ENCODE measurements around the gene WNT8B. TPM values are rescaled to one million over a fixed set of nuclear protein-coding genes. Genes with fewer than 3 reads are reported as not detected.
A peak's percentile ranks its signal among the peaks of the same experiment; 100 is the strongest.

Gene WNT8B
- total RNA-seq, 1 experiment from 2014 or later, result not detected

- peaks cover 27% of the 10 kb centered on the region for H3K36me3 ChIP-seq
- DNase-seq, result no peak
- no peaks in the 10 kb centered on the region for H3K9me3 ChIP-seq
- no peaks in the 10 kb centered on the region for H3K27me3 ChIP-seq
- peak overlapping the region; percentile 84 for H3K4me3 ChIP-seq
Observed at GRCh38 chr10:100528123-100528886, 65.5 kb downstream of the WNT8B start.

GRCh38 chr10:100528921-100529474 is 66.2 kb downstream of the WNT8B start:
- DNase-seq, result no peak
- peaks cover 25% of the 10 kb centered on the region for H3K36me3 ChIP-seq
- H3K27me3 ChIP-seq, result no peaks in the 10 kb centered on the region
- no peaks in the 10 kb centered on the region for H3K9me3 ChIP-seq
- H3K4me3 ChIP-seq, result peak overlapping the region; percentile 84

DNA sequence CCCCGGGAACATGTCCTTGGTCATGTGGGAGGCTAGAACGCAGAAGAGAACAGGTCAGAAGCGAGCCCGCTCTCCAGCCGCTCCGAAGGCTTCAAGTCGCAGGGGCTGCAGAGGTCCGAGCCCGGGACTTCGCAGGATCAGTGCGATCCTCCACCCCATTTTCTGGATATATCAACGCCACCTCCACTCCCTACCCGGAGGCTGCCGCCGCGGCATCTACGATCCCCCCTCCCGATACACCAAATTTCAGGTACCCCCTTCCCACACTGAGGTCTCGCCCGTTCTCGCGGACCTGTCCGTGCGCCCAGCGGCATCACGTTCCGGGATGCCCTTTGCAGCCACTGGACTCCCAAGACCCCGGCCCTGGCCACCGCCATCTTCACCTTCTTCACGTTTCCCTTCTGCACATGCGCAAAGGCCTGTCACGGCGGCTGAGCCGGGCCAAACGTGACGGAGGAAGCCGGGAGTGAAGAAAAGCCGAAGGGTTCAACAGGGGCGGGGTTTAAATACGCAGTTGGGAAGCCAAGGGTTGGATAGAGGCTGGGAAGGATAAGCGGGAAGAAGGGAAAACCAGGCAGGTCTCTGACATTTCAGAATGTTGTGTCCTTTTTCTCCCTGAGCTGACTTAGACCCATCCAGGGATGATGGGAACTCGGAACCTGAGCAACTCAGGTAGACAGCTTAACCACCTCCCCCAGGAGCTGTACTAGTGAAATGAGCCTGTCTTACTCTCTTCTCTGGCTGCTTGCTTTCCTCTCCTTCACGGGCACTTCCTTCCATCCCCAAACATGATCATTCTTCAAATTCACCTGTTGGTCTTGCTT is 66.9 kb downstream of the WNT8B start, which contains the start of gene NDUFB8:
NDUFB8 (minus strand) TSS at position 397 of the 824 bp plus-strand sequence; CDS start at position 377, 20 bp downstream.
- Histone ChIP-seq H3K36me3 (peaks cover 22% of the 10 kb centered on the region), H3K9me3 (no peaks in the 10 kb centered on the region), H3K27me3 (no peaks in the 10 kb centered on the region), H3K4me3 (peak within 1 kb of the TSS; percentile 84)
- peak; percentile 79 for DNase-seq

DNA sequence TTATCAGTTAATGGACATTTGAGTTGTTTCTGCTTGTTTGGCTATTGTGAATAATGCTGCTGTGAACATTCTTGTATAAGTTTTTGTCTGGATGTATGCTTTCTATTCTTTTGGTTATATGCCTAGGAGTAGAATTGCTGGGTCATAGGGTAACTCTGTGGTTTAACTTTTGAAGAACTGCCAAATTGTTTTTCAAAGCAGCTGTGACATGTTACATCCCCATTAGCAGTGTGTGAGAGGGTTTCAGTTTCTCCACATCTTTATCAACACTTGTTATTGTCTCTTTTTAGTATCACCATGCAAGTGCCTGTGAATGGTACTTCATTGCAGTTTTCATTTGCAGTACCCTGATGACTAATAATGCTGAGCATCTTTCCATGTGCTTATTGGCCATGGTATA is 69.0 kb downstream of the WNT8B start:
- no peak overlapping the region for H3K4me3 ChIP-seq
- peaks cover 9% of the 10 kb centered on the region; the same call in 1 of the 2 replicates for H3K36me3 ChIP-seq
- H3K27me3 ChIP-seq, result no peaks in the 10 kb centered on the region
- no peak for DNase-seq
- no peaks in the 10 kb centered on the region for H3K9me3 ChIP-seq

Other genes with a start within 250 kb of the WNT8B start
- gene CHUK, start 233.4 kb upstream of the WNT8B start, total RNA-seq (2014; rRNA removed; shearing (Covaris generic); ENCODE audit: low replicate concordance), result 10.1 and 21.9 TPM in 2 replicates
- gene CWF19L1, start 195.4 kb upstream of the WNT8B start, total RNA-seq (2014; rRNA removed; shearing (Covaris generic); ENCODE audit: low replicate concordance), result 28.8 and 33.5 TPM in 2 replicates
- 43.0 and 74.3 TPM in 2 replicates for gene BLOC1S2, start 176.3 kb upstream of the WNT8B start, total RNA-seq (2014; rRNA removed; shearing (Covaris generic); ENCODE audit: low replicate concordance)
- not detected in 2 replicates for gene PKD2L1, start 132.8 kb upstream of the WNT8B start, total RNA-seq (2014; rRNA removed; shearing (Covaris generic); ENCODE audit: low replicate concordance)
- gene SCD, start 115.8 kb upstream of the WNT8B start, total RNA-seq (2014; rRNA removed; shearing (Covaris generic); ENCODE audit: low replicate concordance), result 48.8 and 56.3 TPM in 2 replicates
- 0.72 and 1.2 TPM in 2 replicates for gene SEC31B, start 56.9 kb downstream of the WNT8B start, total RNA-seq (2014; rRNA removed; shearing (Covaris generic); ENCODE audit: low replicate concordance)
- gene NDUFB8, start 66.9 kb downstream of the WNT8B start, total RNA-seq (2014; rRNA removed; shearing (Covaris generic); ENCODE audit: low replicate concordance), result 87.7 and 143 TPM in 2 replicates
- gene HIF1AN, start 72.9 kb downstream of the WNT8B start, total RNA-seq (2014; rRNA removed; shearing (Covaris generic); ENCODE audit: low replicate concordance), result 9.0 and 16.2 TPM in 2 replicates